ENCODE results near the gene PRKAR1A.

PRKAR1A gene

DNA sequence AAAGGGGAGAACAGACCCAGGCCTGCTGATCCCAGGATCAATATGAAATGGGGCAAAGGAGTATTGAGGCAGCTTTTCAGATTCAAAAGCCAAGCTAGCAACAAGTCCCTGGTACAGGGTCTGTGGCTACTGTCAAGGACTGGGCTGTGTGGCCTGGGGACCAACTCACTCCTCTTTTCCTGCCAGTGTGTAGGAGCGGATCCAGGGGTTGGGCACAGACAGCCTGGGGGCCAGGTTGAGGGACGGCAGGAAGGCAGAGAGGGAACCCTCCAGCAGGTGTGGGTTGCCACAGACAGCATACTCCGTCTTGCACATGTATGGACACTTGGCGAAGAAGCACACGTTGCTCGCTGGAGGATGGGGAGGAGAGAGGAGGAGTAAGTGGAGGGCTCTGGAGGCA lies 29.6 kb downstream of the PRKAR1A start:
- no peak for DNase-seq

DNA sequence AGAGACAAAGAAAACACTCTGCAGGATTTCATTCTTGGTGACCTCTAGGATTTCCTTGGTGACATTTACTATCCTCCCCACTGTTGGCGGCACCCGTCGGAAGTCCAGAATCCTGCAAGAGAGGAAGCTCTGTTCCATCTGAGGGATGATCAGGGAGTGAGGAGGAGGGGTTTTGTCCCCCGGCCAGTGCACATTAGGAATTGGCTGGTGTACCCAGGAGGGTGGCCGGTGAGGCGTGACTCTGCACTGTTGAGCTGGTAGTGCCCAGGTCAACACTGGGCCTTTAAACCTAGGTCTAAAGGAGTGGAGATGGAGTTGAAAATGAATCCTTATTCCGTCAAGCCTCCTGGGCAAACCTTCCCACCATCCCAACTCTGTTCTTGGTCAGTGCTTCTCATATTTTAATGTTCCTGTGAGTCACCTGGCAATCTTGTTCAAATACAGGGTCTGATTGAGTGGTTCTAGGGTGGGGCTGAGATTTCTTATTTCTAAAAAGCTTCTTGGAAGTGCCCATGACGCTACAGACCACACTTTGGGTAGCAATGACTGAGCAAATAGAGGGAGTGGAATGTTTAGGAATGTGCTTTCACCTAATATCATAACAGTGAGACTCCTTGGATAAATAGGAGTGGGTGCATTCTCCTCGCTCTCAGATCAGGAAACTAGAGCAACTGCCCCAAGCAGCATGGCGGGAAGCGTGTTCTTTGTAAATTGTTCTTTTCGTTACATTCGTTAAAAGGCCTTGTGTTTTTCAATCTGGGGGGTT lies 30.7 kb downstream of the PRKAR1A start:
- no peak for DNase-seq

DNA sequence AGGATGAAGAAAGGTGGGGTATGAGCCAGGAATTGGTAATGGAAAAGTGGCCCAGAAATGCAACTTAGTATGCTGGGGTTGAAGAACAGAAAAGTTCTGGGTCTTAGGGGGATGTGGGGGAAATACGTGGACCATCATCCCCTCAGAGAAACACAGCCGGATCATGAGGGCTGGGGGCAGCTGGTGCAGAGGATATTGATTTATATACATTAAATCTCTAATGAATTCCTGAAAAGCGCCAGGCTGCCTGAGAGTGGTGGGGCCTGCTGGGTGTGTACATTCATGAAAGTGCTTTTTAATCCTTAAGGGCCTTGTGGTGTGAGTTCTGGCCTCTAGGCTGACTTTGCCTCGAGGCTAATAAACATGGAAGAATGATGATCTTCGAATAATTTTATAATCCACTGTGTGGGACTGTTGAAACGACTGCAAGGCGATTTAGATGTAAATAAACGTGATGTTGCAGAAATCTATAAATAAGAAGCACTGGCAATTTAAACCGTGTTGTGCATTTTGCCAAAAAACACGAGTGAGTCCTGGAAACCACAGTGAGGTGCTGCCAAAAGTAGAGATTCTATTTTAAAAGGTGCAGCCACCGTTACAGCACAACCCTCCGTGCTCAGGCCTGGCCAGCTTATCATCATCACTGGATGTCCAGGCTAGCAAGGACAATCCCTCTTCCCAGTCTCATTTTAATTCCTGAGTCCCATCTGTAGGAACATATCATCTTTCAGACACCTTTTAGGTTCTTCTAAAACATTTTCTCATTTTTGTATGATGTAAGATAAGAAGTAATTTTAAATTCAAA lies 32.1 kb downstream of the PRKAR1A start:
- DNase-seq = no peak

GRCh38 chr17:68556551-68556950 lies 44.3 kb downstream of the PRKAR1A start:
- DNase-seq = no peak

DNA sequence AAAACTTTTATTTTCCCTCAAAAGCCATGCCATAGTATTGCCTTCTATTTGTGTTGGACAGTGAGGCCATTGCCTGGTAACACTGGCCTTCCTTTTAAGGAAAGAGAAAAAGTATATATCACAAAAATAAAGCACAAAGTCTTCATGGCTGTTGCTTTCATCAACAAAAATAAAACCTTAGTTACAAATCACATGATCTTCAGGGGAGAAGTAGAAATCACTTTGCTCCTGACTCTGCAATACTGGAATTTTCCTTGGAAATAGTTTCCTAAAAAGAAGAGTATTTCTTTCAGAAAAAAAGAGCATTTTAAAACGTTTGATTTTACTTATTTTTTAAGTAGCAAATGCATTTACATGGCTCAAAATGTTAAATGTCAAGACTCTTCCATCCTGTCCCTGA lies 47.1 kb downstream of the PRKAR1A start:
- DNase-seq = no peak

DNA sequence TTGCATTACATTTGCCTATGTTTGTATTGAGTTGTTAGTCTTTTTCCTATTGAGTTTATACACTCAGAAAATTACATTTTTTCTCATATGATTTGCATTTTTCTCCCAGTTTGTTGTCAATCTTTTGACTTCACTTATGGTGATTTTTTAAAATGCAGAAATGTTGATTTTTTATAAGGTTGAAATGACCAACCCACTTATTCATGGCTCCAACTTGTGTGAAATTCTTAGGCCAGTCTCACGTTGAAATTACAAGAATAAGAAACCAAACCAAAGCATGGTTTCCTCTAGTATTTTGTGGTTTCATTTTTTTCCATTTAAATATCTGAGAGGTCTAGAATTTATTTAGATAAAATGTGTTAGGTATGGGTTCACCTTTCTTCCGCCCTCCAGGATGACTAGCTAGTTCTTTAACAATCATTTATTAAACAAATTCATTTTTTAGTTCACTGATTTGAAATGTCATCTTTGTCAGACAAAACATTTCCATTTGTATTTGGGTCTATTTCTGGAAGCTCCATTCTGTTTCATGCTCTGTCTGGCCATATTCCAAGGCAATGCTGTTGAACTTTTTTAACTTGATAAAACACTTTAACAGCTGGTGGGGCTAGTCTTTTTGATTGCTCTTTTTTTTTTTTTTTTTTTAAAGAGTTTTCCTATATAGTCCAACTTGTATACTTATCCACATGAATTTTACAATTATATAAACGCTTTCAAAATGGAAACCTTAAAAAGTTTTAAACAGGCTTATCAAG lies 48.9 kb downstream of the PRKAR1A start:
- no peak for DNase-seq

DNA sequence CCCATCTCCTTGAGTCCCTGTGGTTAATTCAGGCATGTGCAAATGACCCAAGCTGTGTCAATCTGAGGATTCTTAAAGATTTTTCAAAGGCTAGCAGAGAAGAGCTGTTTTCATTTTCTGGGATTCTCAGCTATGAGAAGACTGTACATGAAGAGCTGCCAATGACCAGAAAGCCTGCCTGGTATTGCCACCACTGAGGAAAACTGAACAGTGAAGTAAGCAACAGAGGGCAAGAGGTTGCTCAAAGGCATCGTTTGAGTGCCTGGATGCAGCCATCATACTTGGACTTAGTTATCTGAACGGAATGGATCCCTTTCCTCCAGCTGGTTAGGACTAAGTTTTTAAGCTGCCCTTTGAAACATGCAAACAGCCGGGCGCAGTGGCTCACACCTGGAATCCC lies 50.5 kb downstream of the PRKAR1A start:
- no peak for DNase-seq

GRCh38 chr17:68564415-68565111 lies 52.3 kb downstream of the PRKAR1A start:
- DNase-seq = no peak

- DNase-seq = no peak
These were observed 53.6 kb downstream of the PRKAR1A start for GRCh38 chr17:68565661-68566441.

DNA sequence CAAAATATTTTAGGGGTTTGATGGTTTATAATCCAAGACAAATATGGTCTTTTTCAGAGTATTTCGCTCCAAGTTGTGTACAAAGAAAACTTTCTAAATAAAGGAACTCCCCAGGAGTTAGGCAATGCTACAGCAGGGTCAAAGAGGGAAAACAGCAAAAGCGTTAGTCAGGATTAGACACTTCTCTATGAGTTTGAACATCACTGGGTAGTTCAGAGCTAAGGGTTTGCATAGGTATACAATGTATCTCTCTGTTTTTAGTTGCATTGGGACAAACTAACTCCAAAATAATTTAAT lies 54.2 kb downstream of the PRKAR1A start:
- DNase-seq = no peak

- no peak for DNase-seq
These were observed 54.8 kb downstream of the PRKAR1A start for GRCh38 chr17:68567035-68567434.

- no peak for DNase-seq
These were observed 55.4 kb downstream of the PRKAR1A start for GRCh38 chr17:68567581-68567980.

DNA sequence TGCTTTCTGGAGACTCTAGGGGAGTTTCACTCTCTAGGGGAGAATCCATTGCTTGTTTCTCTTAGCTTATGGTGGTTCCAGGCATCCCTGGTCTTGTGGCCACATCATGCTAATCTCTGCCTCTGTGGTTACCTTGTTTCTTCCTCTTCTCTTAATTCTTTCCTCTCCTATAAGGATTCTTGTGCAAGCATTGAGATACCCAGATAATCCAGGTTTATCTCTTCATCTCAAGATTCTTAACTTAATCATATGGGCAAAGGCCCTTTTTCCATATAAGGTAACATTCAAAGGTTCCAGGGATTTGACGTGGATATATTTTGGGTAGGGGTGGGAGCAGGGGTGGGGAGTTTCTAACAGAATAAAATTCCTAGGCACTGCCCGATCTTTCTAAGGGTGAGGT lies 56.4 kb downstream of the PRKAR1A start:
- DNase-seq = no peak

DNA sequence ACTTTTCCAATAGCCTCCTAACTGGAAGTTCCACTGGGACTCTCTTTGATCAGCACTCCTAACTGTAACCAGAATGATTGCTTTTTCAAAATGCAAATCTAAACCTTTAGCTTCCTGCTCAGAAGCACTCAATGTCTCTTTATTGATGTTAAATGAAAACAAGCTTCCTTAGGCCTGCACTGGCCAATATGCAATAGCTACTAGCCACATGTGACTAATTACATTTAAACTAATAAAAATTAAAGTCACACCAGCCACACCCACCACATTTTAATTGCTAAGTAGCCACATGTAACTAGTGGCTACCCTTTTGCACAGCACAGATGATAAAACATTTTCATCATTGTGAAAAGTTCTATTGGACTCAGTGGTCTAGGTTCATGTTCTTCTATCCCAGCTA lies 57.1 kb downstream of the PRKAR1A start:
- no peak for DNase-seq

GRCh38 chr17:68570526-68570925 lies 58.3 kb downstream of the PRKAR1A start:
- DNase-seq = no peak

- DNase-seq = no peak
These were observed 60.1 kb downstream of the PRKAR1A start for GRCh38 chr17:68572138-68572842.

GRCh38 chr17:68573338-68573737 lies 61.1 kb downstream of the PRKAR1A start:
- no peak for DNase-seq

DNA sequence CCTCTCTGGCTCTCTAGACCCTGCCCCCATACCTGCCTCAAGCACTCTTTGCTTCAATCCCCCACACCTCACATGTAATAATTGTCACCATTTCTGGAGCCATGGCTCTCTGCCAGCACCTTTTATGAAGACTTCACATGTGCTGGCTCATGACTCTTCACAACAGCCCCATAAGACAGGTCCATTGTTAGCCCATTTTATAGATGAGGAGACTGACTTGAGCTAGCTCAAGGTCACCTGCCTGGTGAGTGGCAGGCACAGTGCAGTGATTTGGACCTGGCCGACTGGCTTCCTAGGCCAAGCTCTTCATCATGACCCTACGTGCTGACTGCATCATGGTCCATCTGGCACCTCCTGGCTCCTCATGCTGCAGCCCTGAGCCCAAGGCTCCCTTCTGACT lies 63.9 kb downstream of the PRKAR1A start:
- no peak for DNase-seq

DNA sequence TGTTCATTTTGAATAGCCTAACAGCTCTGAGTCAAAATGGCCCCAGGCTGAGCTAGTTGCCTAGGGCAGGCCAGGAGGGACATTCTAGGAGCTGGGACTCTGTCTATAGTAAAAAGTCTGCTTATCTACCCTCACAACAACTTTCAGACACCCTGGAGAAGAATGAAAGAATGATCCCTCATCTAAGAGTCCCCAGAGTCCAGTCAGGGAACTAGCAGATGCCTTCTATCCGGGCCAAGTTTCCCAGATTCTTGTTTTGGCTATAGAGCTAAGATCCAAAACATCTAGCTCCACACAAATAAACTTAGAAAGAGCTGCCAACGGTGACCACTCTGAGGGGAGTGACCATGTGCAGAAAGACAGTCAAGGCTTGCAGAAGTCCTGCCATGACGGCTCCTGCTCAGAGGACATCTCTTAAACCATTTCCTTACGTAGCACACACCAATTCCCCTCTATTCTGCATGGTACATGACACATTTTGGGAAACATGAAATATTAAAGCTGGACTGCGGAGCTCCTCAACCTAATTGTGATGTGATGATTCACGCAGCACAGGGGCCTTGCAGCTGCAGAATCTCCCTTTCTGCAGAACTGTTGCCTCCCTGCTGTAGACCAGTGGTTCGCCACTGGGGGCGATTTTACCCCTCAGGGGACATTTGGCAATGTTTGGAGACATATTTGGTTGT lies 64.7 kb downstream of the PRKAR1A start:
- DNase-seq = no peak

DNA sequence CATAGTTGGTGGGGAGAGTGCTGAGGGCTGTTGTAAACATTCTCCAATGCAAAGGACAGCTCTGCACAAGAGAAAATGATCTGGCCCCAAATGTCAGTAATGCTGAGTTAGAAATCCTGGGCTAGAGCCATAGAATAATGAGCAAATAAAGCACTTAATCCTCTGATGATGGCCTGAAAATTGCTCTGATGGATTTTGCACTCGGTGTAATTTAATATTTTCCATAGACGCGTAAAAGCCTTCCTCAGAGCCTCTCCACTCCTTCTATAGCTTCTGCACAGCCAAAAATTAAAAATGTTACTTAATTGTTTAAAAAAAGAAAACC lies 65.2 kb downstream of the PRKAR1A start:
- no peak for DNase-seq

All from amygdala (tissue), 56 donors.